Liver (tissue), 9 donors: ENCODE data around the gene OVCH1. TPM values are rescaled to one million over a fixed set of nuclear protein-coding genes. Genes with fewer than 3 reads are reported as not detected.

ENCODE experiments used
- DNase-seq: peaks from one replicate; pipeline ENCODE4 v3.0.0-alpha.2; 2017; ENCODE audit warnings: low spot score
- H3K27ac ChIP-seq, 2 donors: one replicate each; pipeline ENCODE4 v1.7.0; 2013; ENCODE audit warnings: inconsistent platforms in 2 of 2, low read length in 2 of 2, control low read depth in 1 of 2, low read depth in 1 of 2, mild to moderate bottlenecking in 1 of 2
- H3K27me3 ChIP-seq, 4 donors: one replicate each; pipeline versions ENCODE4 v1.6.1 to v1.7.0; 2013; ENCODE audit warnings: low read length in 3 of 4, inconsistent platforms in 1 of 4, mild to moderate bottlenecking in 1 of 4, moderate library complexity in 1 of 4; ENCODE audit not compliant: control insufficient read depth in 4 of 4, insufficient read depth in 4 of 4
- H3K36me3 ChIP-seq, 4 donors: one replicate each; pipeline versions ENCODE4 v1.6.1 to v1.7.0; 2013; ENCODE audit warnings: low read length in 3 of 4, mild to moderate bottlenecking in 3 of 4, low read depth in 1 of 4, moderate library complexity in 1 of 4; ENCODE audit not compliant: control insufficient read depth in 4 of 4, insufficient read depth in 3 of 4
- H3K4me1 ChIP-seq, 4 donors: one replicate each; pipeline versions ENCODE4 v1.6.1 to v1.7.0; 2013; ENCODE audit warnings: low read length in 3 of 4, mild to moderate bottlenecking in 3 of 4, moderate library complexity in 1 of 4; ENCODE audit not compliant: control insufficient read depth in 4 of 4, insufficient read depth in 4 of 4
- H3K4me3 ChIP-seq, 3 donors: one replicate each; pipeline versions ENCODE4 v1.6.1 to v1.7.0; 2013; ENCODE audit warnings: low read length in 3 of 3, control low read depth in 1 of 3, low read depth in 1 of 3, mild to moderate bottlenecking in 1 of 3
- H3K9ac ChIP-seq, 2 donors: one replicate each; pipeline ENCODE4 v1.7.0; 2013; ENCODE audit warnings: low read length in 2 of 2, mild to moderate bottlenecking in 2 of 2, moderate library complexity in 2 of 2, control low read depth in 1 of 2, low read depth in 1 of 2
- H3K9me3 ChIP-seq, 4 donors: one replicate each; pipeline versions ENCODE4 v1.6.1 to v1.7.0; 2013; ENCODE audit warnings: low read length in 3 of 4; ENCODE audit not compliant: control insufficient read depth in 4 of 4
- EGR1 ChIP-seq, 2 donors: IDR thresholded peaks; 2 replicates each; pipeline ENCODE4 v1.6.1; 2016 to 2018; ENCODE audit warnings: antibody characterized with exemption in 2 of 2, low read depth in 2 of 2
- FOXA1 ChIP-seq: IDR thresholded peaks from 2 replicates; pipeline ENCODE4 v1.6.1; 2016; ENCODE audit warnings: antibody characterized with exemption
- FOXA2 ChIP-seq: IDR thresholded peaks from 2 replicates; pipeline ENCODE4 v1.6.1; 2016; ENCODE audit warnings: antibody characterized with exemption
- GABPA ChIP-seq, 2 donors: IDR thresholded peaks in 1 of 2; conservative IDR thresholded peaks in 1 of 2; 2 replicates each; pipeline ENCODE4 v1.6.1; 2016; ENCODE audit warnings: antibody characterized with exemption in 2 of 2, mild to moderate bottlenecking in 1 of 2, moderate library complexity in 1 of 2
- HNF4A ChIP-seq, 2 donors: conservative IDR thresholded peaks; 2 replicates each; pipeline ENCODE4 v1.6.1; 2016; ENCODE audit warnings: antibody characterized with exemption in 2 of 2, mild to moderate bottlenecking in 2 of 2
- HNF4G ChIP-seq: IDR thresholded peaks from 2 replicates; pipeline ENCODE4 v1.6.1; 2016; ENCODE audit warnings: antibody characterized with exemption
- JUND ChIP-seq, 2 donors: IDR thresholded peaks; 2 replicates each; pipeline ENCODE4 v1.6.1; 2016; ENCODE audit warnings: antibody characterized with exemption in 2 of 2
- NR2F2 ChIP-seq: IDR thresholded peaks from 2 replicates; pipeline ENCODE4 v1.6.1; 2016; ENCODE audit warnings: antibody characterized with exemption
- RAD21 ChIP-seq, 2 donors: IDR thresholded peaks; 2 replicates each; pipeline ENCODE4 v1.6.1; 2016; ENCODE audit warnings: antibody characterized with exemption in 2 of 2, mild to moderate bottlenecking in 2 of 2
- REST ChIP-seq: IDR thresholded peaks from 2 replicates; pipeline ENCODE4 v1.6.1; 2016; ENCODE audit warnings: antibody characterized with exemption, mild to moderate bottlenecking
- RXRA ChIP-seq, 2 donors: IDR thresholded peaks; 2 replicates each; pipeline ENCODE4 v1.6.1; 2017 to 2018; ENCODE audit warnings: antibody characterized with exemption in 2 of 2, mild to moderate bottlenecking in 1 of 2
- SP1 ChIP-seq: IDR thresholded peaks from 2 replicates; pipeline ENCODE4 v1.6.1; 2018; ENCODE audit warnings: antibody characterized with exemption, mild to moderate bottlenecking
- TAF1 ChIP-seq: conservative IDR thresholded peaks from 2 replicates; pipeline ENCODE4 v1.6.1; 2016; ENCODE audit warnings: antibody characterized with exemption, mild to moderate bottlenecking
- YY1 ChIP-seq: IDR thresholded peaks from 2 replicates; pipeline ENCODE4 v1.6.1; 2016; ENCODE audit warnings: antibody characterized with exemption, mild to moderate bottlenecking
- ZBTB33 ChIP-seq: IDR thresholded peaks from 2 replicates; pipeline ENCODE4 v1.6.1; 2016; ENCODE audit warnings: antibody characterized with exemption
- WGBS: extraction: QIAGEN DNeasy Blood & Tissue Kit; methylation state at CpG from one replicate; pipeline ENCODE4 v1.1.7; 2013; 5-methylcytosine and 5-hydroxymethylcytosine counted together
- polyA plus RNA-seq, 2 donors: library from polyadenylated mRNA; stranded (reverse) in 1 of 2; unstranded in 1 of 2; fragments of 200-250 nt in 1 of 2; fragments of >200 nt in 1 of 2; fragmentation: Nextera tagmentation in 1 of 2; extraction: Ambion mirVana in 1 of 2; gene quantifications; one replicate each; pipeline versions ENCODE4 v1.2.1 to v1.2.3, GENCODE V29; 2013 to 2015
- total RNA-seq, 2 donors: library from RNA; depleted of rRNA; stranded (reverse); fragments of >200 nt; gene quantifications; one replicate each; pipeline ENCODE4 v1.2.3, GENCODE V29; 2014
- TF ChIP-seq, protein P1 (sequence below): IDR thresholded peaks from 2 replicates; pipeline ENCODE4 v1.6.1; 2016; ENCODE audit warnings: antibody characterized with exemption
- TF ChIP-seq, protein P2 (sequence below): fragments of 150-350 bp; IDR thresholded peaks from 2 replicates; pipeline ENCODE4 v1.5.1; 2017; ENCODE audit warnings: improper control_type of control experiment, low read depth, low read length; ENCODE audit not compliant: missing input control
- TF ChIP-seq, protein P3 (sequence below): IDR thresholded peaks from 2 replicates; pipeline ENCODE4 v1.6.1; 2016; ENCODE audit warnings: antibody characterized with exemption
- donor health status: healthy.
- donor health status: healthy.
- donor health status: healthy.
- donor health status: healthy.
- donor health status: healthy.

OVCH1 gene
- total and polyA plus RNA-seq, 4 donors: 0.08 TPM; not detected in 3

- Histone ChIP-seq H3K4me1 (no peaks in the 10 kb centered on the region), H3K27me3 (no peaks in the 10 kb centered on the region), H3K4me3 (no peak overlapping the region), H3K27ac (no peak overlapping the region), H3K36me3 (peaks cover 0 to 4% (median 0%) of the 10 kb centered on the region in 4 donors), H3K9me3 (no peaks in the 10 kb centered on the region), H3K9ac (no peak overlapping the region)
- no peak for TF ChIP-seq SP1
- TF ChIP-seq REST: no peak
- TF ChIP-seq, protein P1, sequence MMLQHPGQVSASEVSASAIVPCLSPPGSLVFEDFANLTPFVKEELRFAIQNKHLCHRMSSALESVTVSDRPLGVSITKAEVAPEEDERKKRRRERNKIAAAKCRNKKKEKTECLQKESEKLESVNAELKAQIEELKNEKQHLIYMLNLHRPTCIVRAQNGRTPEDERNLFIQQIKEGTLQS: no peak
- TF ChIP-seq RAD21 (IDR thresholded peaks at IDR 0.05): no peak
- no peak for TF ChIP-seq HNF4G
- TF ChIP-seq YY1: no peak
- TF ChIP-seq GABPA (IDR thresholded peaks at IDR 0.05 in 1 of 2, conservative IDR thresholded peaks at IDR 0.05 in 1 of 2): no peak
- TF ChIP-seq TAF1: no peak
- TF ChIP-seq RXRA (IDR thresholded peaks at IDR 0.05): no peak
- no peak for TF ChIP-seq ZBTB33
- TF ChIP-seq, protein P2, sequence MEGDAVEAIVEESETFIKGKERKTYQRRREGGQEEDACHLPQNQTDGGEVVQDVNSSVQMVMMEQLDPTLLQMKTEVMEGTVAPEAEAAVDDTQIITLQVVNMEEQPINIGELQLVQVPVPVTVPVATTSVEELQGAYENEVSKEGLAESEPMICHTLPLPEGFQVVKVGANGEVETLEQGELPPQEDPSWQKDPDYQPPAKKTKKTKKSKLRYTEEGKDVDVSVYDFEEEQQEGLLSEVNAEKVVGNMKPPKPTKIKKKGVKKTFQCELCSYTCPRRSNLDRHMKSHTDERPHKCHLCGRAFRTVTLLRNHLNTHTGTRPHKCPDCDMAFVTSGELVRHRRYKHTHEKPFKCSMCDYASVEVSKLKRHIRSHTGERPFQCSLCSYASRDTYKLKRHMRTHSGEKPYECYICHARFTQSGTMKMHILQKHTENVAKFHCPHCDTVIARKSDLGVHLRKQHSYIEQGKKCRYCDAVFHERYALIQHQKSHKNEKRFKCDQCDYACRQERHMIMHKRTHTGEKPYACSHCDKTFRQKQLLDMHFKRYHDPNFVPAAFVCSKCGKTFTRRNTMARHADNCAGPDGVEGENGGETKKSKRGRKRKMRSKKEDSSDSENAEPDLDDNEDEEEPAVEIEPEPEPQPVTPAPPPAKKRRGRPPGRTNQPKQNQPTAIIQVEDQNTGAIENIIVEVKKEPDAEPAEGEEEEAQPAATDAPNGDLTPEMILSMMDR: no peak
- TF ChIP-seq, protein P3, sequence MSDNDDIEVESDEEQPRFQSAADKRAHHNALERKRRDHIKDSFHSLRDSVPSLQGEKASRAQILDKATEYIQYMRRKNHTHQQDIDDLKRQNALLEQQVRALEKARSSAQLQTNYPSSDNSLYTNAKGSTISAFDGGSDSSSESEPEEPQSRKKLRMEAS: no peak
- TF ChIP-seq FOXA2: no peak
- TF ChIP-seq HNF4A (conservative IDR thresholded peaks at IDR 0.05): no peak
- no peak for TF ChIP-seq FOXA1
- TF ChIP-seq NR2F2: no peak
- no peak for TF ChIP-seq EGR1 (IDR thresholded peaks at IDR 0.05; ENCODE audit: low read depth in 2 of 2)
- no peak for TF ChIP-seq JUND (IDR thresholded peaks at IDR 0.05)
- DNase-seq: no peak
Observed at GRCh38 chr12:29503283-29503682, 5.8 kb upstream of the OVCH1 start.

- Histone ChIP-seq H3K4me1 (no peaks in the 10 kb centered on the region), H3K4me3 (no peak overlapping the region), H3K27ac (no peak overlapping the region), H3K27me3 (no peaks in the 10 kb centered on the region), H3K9ac (no peak overlapping the region), H3K9me3 (no peaks in the 10 kb centered on the region), H3K36me3 (no peaks in the 10 kb centered on the region)
- whole genome bisulfite sequencing: 91% methylated on average over 3 of the region's 3 CpGs
- DNase-seq: no peak
- TF ChIP-seq HNF4G (no peak), FOXA1 (no peak), HNF4A (conservative IDR thresholded peaks at IDR 0.05) (no peak), SP1 (no peak), JUND (IDR thresholded peaks at IDR 0.05) (no peak), NR2F2 (no peak), RXRA (IDR thresholded peaks at IDR 0.05) (no peak), REST (no peak)
- TF ChIP-seq, protein P2: no peak
- TF ChIP-seq, protein P1: no peak
- TF ChIP-seq, protein P3: no peak
Observed at GRCh38 chr12:29499235-29499634, 1.7 kb upstream of the OVCH1 start.
